Activated gamma-delta T cell treated with anti-CD3 and anti-CD28 coated beads, Interleukin-2, amount 50 U/mL, for 16 hours (primary cell): Measurements from ENCODE around the gene KRT76.
"Not testable (repeated sequence)": the region's sequence is repeated elsewhere in the genome, so short reads cannot be mapped to it uniquely, and the experiment has no call there.

ENCODE experiments used
- DNase-seq: peaks from one replicate; pipeline ENCODE4 v3.0.0-alpha.2; 2020; ENCODE audit warnings: low read depth

KRT76 gene

DNA sequence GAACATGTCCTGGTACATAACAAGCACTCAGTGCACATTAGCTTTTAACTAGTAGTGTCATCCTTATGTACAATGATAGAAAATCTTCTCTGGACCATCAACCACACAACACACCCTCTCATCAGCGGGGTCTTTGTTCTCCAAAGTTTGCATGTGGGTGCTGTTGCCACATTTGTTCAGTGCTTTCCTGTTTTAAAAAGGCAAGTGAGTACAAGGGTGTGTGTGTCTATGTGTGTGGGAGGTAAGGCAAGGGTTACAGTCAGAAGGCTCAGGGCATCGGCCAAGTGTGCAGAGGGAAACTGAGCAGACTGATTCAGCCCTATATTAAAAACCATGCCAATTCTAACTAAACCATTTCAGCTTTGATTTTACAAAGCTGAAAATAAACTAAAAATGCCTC is 17.9 kb downstream of the KRT76 start:
- DNase-seq: no peak

DNA sequence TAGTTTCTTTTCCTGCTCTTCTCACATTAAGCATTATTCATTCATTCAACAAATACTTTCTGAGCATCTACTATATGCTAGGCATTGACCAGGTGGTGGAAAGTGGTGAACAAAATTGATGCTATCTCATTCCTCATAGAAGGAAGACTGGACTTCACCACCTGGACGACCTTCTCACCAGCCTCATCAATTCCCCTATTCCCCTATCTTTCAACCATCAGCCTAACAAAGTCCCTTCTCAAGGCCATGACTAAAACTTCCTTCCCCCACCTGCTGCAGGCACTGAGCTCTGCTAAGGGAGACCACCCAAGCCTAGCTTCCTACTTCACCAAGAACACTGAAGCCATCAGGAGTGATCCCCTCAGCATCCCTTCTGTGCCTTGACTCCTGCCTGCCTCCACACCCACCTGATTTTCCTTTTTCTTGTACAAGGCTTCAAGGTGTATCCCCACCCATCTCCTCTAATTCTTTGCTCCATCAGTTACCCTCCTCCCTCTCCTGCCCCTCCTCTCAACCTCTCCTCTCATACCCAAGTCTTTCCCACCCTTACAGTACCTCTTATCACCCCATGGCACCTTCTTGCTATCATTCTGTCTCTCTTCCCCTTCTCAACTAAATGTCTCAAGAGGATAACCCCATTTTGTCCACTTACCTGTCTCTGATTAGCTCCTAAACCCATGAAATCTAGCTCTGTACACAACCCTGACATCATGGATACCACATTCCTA is 19.5 kb downstream of the KRT76 start:
- DNase-seq: no peak

DNA sequence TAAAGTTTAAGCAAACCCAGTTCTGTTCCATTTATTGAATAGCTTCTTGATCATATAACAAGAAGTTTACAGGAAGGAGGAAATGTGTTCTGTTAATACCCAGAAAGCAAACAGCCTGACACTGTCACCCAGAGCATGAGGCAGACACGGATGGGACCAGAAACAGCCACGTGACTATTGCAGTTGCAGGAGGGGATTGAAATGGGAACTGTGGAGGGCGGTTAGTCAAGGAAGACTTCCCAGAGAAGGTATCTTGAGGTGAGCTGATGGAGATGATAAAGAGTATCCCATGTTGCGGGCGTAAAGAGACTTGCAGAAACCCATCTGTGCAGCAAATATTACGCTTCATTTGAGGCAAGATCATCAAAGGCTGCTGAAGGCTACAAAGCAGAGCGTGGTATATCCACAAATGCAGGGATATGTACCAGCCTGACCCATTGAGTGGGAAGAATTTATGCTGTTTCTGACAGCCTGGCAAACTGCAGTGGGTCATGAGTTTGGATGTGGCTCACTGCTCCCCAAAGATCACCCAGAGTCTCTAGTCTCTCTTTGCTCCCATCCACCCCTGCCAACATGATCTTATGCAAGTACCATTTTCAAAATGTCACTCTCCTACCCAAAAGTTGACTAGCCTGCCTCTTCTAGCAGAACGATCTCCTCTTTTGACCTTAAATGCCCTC is 20.7 kb downstream of the KRT76 start:
- DNase-seq: no peak

DNA sequence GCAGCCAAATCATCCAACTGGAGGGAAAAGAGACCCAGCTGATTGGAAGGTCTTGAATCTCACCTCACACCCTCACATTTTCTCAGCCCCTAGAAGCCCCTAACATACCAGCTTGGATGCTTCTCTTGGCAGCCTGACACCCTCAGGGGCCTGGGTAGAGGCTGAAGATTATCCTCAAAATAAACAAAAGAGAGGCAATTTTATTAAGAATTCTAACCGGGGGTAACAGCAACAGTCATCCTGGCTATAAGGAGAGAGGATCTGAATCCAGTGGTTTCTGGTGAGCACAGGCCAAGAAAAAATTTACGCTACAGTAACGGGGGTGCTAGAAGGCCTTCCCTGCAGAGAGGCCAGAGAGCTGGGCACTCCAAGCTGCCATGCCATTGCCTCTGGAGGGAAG is 21.6 kb downstream of the KRT76 start:
- DNase-seq: no peak

DNA sequence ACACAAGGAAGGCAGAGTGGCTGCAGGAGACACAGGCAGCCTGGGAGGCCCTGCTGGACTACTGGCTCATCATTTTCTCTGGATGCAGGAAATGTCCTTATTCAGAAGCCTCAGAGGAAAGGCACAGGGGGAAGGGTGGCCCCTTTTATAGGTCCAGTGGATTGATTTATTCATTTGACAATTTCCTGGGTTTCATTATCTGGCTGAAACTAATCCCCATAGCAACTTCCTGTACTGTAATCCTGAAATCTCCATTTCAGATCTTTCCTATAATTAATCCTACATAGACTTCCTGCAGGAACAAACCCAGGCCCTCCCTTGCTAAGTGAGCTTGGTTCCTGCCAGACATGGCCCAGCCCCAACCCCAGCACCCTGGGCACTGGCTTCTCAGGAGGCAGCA is 23.0 kb downstream of the KRT76 start:
- DNase-seq: no peak

DNA sequence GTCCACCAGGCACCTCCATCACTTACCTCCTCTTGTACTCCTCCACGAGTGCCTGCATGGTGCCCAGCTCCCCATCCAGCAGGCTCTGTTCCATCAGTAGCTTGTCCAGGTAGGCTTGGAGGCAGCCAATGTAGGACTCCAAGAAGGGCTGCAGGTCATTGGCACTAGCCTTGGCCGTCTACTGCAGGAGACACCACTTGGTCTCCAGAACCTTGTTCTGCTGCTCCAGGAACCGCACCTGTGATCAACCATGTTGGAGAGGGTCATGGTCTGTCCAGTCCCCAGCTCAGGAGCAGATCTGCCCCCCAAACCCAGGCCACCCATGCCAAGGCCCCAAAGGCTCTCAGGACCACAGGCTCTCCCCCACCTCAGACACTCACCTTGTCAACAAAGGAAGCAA is 23.9 kb downstream of the KRT76 start:
- no peak for DNase-seq

DNA sequence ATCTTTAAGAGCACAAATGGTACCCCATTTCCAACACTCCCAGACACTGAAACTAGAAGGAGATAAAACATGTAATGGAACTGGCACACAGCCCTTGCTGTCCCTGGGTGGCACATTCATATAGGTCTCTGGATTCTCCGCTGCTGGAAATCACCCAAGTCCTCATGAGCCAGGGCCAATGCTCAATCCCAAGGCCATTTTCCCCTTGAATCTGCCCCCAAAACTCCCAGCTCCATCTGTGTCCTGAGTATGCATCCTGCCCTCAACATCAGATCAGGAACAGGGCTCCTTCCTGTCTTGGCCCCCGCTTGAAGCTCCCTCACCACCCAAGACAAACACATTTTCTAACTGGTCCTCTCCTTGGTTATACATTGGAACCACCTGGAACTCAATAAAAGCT is 24.6 kb downstream of the KRT76 start:
- no peak for DNase-seq

DNA sequence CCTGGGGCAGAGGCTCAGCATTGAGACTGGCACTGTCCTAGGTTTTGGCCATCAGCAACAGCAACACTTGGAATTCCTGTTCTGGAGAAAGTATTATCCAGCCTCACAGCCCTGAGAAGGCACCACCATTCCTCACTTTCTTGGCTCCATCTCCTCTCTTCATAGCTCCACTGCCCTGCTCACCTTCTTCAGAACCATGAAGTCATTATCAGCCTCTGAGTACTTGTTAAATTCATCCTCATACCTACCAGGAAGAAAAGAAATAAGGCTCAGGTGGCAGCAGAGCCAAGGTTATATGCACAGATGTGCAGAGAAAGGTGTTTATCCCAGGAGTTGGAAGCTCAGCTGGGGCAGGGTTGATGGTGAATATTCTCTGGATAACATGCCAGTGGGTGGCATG is 25.4 kb downstream of the KRT76 start:
- DNase-seq: no peak

DNA sequence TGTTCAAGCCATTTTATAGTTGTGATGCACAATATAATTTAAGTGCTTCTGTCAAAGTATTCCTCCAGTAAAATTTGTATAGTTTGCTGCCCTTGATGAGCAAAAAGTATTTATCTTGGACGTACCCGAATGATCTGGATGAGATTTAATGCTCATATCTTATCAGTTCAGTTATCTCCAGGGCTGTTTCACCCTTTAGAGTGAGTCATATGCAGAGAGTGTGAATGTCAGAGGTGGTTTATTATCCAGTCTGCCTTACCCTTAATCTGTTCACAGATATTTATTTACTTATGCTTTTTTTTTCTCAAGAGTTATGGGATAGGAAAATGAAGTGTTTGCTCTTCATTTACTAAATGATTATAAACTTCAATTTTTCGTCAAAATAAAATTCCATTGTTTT is 26.6 kb downstream of the KRT76 start:
- not testable (repeated sequence) for DNase-seq

DNA sequence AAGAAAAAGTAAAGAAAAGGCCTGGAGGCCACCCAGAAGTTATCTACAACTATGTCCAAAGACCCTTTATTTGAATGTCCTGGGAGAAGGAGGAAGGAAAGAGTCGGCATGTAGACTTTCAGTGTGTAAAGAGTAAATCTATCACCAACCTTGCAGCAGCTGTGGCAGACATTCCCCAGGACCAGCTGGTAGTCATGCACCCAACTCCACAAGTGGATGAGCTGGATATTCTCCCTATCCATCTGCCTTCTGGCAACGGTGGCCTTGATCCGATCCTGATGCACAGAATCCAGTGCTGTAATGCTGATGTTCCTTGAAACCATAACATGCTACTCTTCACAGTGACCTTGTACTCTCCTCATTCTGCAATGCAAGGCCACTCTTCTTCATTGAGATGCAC is 27.3 kb downstream of the KRT76 start:
- no peak for DNase-seq

DNA sequence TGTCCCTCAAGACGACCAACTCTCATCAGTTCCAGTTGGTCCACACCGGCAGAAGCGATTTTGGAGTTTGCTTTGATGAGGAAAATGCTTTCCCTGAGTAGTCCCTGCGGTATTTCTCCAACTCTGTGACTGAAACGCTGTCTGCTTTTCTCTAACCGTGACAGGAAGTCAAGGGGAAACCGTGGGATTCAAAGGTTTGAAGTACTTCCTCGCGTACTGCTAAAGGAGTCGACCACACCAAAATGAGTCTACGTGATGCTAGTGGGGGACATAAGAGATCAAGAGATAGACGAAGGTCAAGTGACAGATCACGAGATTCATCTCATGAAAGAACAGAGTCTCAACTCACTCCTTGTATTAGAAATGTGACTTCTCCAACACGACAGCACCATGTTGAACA is 28.6 kb downstream of the KRT76 start:
- DNase-seq: no peak

DNA sequence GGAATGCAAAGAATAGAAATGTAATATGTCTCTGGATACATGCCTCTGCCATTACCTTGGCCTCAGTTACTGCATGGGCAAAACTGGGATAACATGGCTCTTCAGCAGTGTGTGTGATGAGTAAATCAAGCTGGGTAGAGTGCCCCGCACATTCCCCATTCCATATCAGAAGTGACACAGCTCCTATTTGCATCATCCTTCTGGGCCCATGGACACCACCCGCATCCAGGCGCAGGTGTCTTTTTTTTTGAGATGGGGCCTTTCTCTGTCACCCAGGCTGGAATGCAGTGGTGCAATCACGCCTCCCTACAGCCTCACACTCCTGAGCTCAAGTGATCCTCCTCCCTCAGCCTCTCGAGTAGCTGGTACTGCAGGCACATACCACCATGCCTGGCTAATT is 31.6 kb downstream of the KRT76 start:
- no peak for DNase-seq

DNA sequence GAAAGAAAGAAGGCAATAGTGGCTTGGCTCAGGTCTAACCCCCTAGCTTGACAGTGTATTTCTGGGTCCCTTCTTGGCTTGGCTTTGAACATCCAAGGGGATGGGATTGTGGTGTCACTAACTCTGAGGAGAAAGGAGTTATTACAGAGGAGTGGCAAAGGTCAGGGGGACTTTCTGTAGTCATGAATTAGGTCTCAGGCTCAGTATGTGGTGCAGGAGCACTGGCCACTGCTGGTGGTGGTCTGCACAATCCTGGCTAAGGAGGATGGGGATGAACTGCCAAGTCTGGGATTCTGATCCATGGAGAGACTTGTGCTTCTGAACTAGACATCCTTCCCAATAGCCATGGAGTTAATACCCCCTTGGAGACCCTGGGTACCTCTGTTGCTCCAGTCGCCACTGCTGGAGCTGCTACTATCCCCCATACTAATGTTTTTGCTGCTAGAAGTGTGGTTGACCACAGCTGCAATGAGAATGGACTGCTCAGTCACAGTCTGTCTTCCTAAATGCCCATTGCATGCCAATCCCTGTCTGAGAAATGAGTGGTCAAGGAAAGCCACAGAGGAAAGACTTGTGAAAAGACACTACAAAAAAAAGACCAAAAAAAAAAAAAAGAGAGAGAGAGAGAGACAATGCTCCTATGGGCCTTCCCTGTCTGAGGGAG is 32.5 kb downstream of the KRT76 start:
- no peak for DNase-seq

DNA sequence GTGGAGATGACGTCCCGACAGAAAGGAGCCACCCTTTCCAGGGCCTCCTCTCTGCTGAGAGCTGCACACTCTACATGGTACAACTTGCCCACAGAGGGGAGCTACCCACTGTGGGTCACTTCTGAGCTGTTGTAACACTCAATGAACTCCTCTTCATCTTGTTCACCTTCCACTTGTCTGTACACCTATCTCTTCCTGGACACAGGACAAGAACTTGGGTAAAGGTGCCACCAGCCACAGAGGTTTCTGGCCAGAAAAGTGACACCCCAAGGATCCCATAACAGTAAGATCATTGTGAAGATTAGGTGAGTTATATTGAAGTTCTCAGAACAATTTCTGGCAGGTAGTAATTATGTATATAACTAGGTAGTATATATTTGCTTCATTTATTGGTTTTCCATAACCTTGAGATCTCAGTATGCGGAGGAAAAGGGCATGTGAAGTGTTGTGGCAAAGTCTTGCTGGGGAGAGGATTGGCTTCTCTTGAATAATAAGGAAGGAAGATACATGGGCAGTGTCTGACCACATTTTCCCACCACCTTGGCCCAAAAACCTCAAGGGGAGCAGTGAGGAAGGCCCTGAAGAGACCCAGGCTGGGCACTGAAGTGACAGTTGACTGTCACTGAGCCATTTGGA is 34.2 kb downstream of the KRT76 start:
- DNase-seq: no peak

DNA sequence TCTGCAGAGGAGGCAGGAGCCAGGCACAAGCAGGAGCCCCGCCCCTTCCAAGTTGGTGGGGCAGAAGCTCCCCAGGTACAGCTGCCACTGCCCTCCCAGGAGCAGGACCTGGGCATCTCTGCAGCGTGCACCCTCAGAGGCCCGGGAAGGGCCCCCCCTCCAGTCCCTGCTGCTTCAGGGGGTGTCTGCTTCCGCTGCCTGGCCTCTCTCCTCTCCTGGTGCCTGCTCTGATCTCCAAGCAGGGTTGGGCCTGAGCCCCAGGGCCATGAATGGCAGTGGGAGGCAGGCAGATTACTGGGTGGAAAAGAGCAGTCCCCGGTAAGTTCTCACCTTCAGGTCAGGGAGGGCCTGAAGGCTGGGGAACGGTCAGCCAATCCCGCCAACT is 35.0 kb downstream of the KRT76 start:
- no peak for DNase-seq

DNA sequence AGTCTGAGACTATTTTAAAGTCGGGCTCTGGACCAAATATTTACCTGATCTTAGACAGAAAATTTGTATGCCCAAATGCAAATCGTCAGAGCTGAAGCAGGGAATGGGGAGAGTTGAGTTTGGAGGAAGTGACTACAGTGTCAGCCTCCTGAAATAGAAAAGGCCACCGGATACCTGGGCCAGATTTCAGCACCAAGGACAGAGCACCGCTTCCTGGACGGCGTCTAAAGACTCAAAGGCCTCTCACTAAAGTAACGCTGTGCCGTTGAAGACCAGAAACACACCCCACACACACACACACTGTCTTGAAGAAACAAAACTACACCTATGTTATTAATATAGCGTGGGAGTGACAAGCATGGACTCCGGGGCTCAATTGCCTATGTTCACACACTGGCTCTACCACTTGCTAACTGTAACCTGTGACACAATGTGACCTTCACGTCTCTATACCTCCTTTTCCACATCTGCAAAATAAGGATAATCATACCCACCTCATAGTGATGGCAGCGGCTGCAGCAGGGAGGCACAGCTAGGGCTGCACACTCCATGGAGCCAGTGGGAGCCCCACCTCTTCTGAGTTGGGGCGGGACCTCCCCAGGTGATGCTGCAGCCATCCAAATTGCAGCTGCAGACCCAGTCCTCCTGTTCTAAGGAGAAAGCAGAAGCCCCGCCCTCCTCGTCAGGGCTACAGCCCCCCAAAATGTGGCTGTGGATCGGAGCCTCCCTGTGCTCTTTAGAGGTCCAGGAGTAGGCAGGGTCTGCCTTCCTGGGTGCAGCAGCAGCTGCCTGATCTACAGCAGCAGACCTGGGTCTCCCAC is 35.6 kb downstream of the KRT76 start:
- DNase-seq: peak; percentile 33

DNA sequence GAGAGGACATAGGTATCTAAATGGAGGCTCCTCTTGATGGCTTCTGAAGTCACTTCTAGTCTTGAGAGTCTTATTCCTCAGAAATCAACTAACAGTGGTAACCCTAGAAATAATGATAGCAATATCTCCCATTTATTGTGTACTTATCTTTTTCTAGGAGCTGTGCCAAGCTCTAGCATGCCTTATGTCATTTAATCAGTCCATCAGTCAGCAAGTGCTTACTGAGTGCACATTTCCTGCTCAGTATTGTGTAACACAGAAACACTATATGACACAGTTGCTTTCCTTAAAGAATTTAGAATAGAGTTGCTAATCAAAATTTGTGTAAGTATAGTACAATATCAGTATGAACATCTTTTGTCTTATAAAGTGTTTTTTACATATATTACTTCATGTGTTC is 36.6 kb downstream of the KRT76 start:
- DNase-seq: no peak

DNA sequence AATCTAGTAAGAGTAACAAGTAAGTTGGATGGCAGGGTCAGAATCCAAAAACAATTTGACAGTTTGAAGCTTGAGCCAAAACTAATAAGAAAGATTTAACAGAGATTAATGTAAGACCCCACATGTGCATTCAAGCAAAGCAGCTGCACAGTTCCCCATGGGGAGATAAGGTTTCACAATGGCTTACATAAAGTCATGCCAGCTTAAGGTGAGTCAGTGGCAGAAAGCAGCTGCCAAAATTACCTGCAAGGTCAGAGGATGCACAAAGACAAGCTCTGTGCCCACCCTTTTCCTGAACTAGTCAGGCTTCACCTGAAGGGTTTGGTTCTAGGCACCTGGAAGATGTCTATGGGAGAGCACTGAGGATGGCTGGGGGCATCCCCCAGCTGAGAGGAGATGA is 37.2 kb downstream of the KRT76 start:
- DNase-seq: no peak

DNA sequence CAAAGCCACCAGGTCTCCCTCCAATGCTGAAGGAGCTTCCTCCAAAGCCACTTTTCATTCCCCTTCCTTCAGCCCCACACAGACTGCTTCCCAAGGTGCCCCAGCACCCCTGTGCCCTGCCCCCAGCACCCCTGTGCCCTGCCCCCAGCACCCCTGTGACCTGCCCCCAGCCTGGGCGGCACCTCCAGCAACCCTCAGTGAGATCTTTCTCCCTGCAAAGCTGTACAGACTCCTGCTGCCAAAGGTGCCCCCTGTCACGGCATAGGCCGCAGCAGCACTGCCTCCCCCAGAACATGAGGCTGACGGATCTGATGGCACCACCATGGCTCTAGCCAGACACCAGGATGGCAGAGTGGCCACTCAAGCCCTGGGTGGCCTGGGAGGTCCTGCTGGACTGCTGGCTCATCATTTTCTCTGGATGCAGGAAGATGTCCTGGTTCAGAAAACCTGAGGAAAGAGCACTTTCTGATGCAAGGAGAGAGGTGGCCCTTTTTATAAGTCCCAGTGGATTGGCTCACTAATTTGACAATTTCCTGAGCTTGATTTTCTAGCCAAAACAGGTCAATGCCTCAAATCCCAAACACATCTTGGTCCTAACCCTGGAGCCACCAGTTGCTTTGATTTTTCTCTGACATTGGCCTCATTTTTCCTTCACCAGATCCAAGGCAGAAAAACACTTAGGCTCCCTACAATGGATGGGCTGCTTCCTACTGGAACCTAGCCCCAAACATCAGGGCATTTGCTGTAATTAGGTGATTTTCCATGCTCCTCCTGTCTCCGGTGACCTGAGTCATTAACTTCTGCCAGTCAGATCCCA is 41.1 kb downstream of the KRT76 start:
- DNase-seq: no peak

DNA sequence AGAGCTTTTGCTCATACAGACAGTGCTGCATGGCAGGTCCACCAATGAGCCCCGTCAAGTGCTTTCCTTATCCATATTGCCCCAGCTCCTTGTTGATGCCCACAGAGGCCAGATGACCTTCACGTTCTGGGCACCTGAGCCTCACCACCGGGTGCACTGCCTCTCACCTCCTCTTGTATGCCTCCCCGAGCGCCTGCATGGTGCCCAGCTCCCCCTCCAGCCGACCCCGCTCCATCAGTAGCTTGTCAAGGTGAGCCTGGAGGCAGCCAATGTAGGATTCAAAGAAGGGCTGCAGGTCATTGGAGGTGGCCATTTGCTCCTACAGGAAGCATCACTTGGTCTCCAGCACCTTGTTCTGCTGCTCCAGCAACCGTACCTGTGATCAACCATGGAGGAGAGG is 42.0 kb downstream of the KRT76 start:
- no peak for DNase-seq

DNA sequence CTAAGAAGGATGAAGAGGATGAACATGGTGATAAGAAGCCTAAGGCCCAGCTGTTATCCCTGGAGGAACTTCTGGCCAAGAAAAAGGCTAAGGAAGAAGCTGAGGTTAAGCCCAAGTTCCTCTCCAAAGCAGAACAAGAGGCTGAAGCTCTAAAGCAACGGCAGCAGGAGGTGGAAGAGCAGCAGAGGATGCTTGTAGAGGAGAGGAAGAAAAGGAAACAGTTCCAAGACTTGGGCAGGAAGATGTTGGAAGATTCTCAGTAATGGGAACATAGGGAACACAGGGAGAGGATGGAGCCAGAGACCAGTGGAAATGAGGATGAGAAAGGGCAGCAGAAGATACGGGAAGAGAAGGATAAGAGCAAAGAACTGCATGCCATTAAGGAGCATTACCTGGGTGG is 46.4 kb downstream of the KRT76 start:
- DNase-seq: no peak
